GM12878 (cell line): ENCODE results near the gene SERINC5. TPM values are rescaled to one million over a fixed set of nuclear protein-coding genes. Genes with fewer than 3 reads are reported as not detected.

Experiments used
- ATAC-seq: fragments of 200-7000 bp; cut with Tn5 transposase; 3 replicates; pipeline ENCODE4 v1.9.1; 2020; ENCODE audit warnings: mild to moderate bottlenecking, moderate library complexity
- BruUV-seq: library from RNA; stranded (reverse); fragments of 400-500 nt; replicated peaks from 2 replicates; lab custom pipeline; 2021; lab: Mats Ljungman, UMichigan
- CTCF ChIA-PET: fragments of 300-600 bp; sonication (Branson Sonifier 250); formaldehyde crosslinking; extraction: SDS; loops from one replicate; lab custom pipeline; 2021; ENCODE audit warnings: inconsistent platforms; lab: Yijun Ruan, JAX
- POLR2A ChIA-PET: fragments of 350-600 bp; formaldehyde crosslinking; extraction: SDS; loops from one replicate; lab custom pipeline; 2021; ENCODE audit warnings: inconsistent platforms; lab: Charles Lee
- RAD21 ChIA-PET: fragments of 300-600 bp; sonication (Branson Sonifier 250); formaldehyde crosslinking; loops from one replicate; lab custom pipeline; 2023; ENCODE audit warnings: antibody characterized with exemption; ENCODE audit not compliant: unreplicated experiment; lab: Charles Lee
- SMC1A ChIA-PET: fragments of 300-600 bp; sonication (Branson Sonifier 250); formaldehyde crosslinking; loops from one replicate; lab custom pipeline; 2023; ENCODE audit not compliant: unreplicated experiment, uncharacterized antibody; lab: Charles Lee
- DNase-seq: peaks from one replicate; pipeline ENCODE4 v3.0.0-alpha.2; 2011; ENCODE audit warnings: low read depth, low spot score
- FAIRE-seq: peaks from 3 replicates; lab custom pipeline; 2011; peaks lifted over from hg19 to GRCh38; lab: Jason Lieb, UNC
- H2AFZ ChIP-seq: 2 replicates; pipeline ENCODE4 v1.6.0; 2011; ENCODE audit warnings: low read depth, low read length, control low read depth; ENCODE audit not compliant: control insufficient read depth
- H3K27ac ChIP-seq: 2 replicates; pipeline ENCODE4 v1.5.1; 2011; ENCODE audit warnings: control low read depth; ENCODE audit not compliant: control insufficient read depth, insufficient read depth
- H3K27me3 ChIP-seq, 2 experiments: replicated peaks in 1 of 2; 2 replicates each; pipeline versions ENCODE4 v1.6.0 to v1.6.1; 2011; ENCODE audit warnings: low read length in 1 of 2; ENCODE audit not compliant: control insufficient read depth in 2 of 2, insufficient read depth in 2 of 2
- H3K36me3 ChIP-seq, 2 experiments: 2 replicates each; pipeline ENCODE4 v1.5.1; 2011; ENCODE audit warnings: low read length in 1 of 2; ENCODE audit not compliant: control insufficient read depth in 2 of 2, insufficient read depth in 2 of 2
- H3K4me1 ChIP-seq: 2 replicates; pipeline ENCODE4 v1.6.1; 2011; ENCODE audit warnings: mild to moderate bottlenecking, low read length, moderate library complexity, mixed read lengths; ENCODE audit not compliant: control insufficient read depth, insufficient read depth
- H3K4me2 ChIP-seq: 2 replicates; pipeline ENCODE4 v1.6.0; 2011; ENCODE audit warnings: control low read depth; ENCODE audit not compliant: control insufficient read depth, insufficient read depth
- H3K4me3 ChIP-seq: fragments of 200-600 bp; sonication (generic); 2 replicates; pipeline ENCODE4 v1.5.1; 2016
- H3K79me2 ChIP-seq: 2 replicates; pipeline ENCODE4 v1.6.0; 2011; ENCODE audit warnings: low read length; ENCODE audit not compliant: control insufficient read depth, insufficient read depth
- H3K9ac ChIP-seq: 2 replicates; pipeline ENCODE4 v1.8.0; 2011; ENCODE audit warnings: low read length, control low read depth, mixed read lengths; ENCODE audit not compliant: control insufficient read depth, insufficient read depth
- H3K9me3 ChIP-seq: replicated peaks from 3 replicates; pipeline ENCODE4 v1.5.1; 2011; ENCODE audit warnings: mild to moderate bottlenecking, low read length; ENCODE audit not compliant: control insufficient read depth, insufficient read depth
- H4K20me1 ChIP-seq: 2 replicates; pipeline ENCODE4 v1.6.0; 2011; ENCODE audit not compliant: control insufficient read depth, insufficient read depth
- BCL3 ChIP-seq: IDR thresholded peaks from 2 replicates; pipeline ENCODE4 v1.6.1; 2011; ENCODE audit warnings: borderline replicate concordance, low read depth, mild to moderate bottlenecking, moderate library complexity, low read length; ENCODE audit not compliant: insufficient read depth, poor library complexity, severe bottlenecking
- FOS ChIP-seq: IDR thresholded peaks from 3 replicates; pipeline ENCODE4 v1.6.1; 2011; ENCODE audit warnings: borderline replicate concordance; ENCODE audit not compliant: insufficient read length; ENCODE audit errors: extremely low read depth
- GATAD2B ChIP-seq: fragments of 450-650 bp; conservative IDR thresholded peaks from 2 replicates; pipeline ENCODE4 v1.6.1; 2017; ENCODE audit warnings: low read depth, mild to moderate bottlenecking, moderate library complexity
- HDAC6 ChIP-seq: fragments of 200-600 bp; sonication (generic); IDR thresholded peaks from one replicate; pipeline ENCODE4 v1.8.0; 2017; ENCODE audit warnings: antibody characterized with exemption; ENCODE audit not compliant: unreplicated experiment
- NBN ChIP-seq: fragments of 450-650 bp; IDR thresholded peaks from 2 replicates; pipeline ENCODE4 v1.6.1; 2016
- SIX5 ChIP-seq: IDR thresholded peaks from 2 replicates; pipeline ENCODE4 v1.6.1; 2011; ENCODE audit warnings: mild to moderate bottlenecking, low read depth, low read length, moderate library complexity; ENCODE audit not compliant: severe bottlenecking
- SREBF1 ChIP-seq: IDR thresholded peaks from 2 replicates; pipeline ENCODE4 v1.6.1; 2012; ENCODE audit warnings: mild to moderate bottlenecking, low read length
- SRF ChIP-seq, 2 experiments: IDR thresholded peaks; 2 replicates each; pipeline ENCODE4 v1.6.1; 2011; ENCODE audit warnings: low read depth in 2 of 2, low read length in 2 of 2, mild to moderate bottlenecking in 1 of 2, moderate library complexity in 1 of 2
- TCF7 ChIP-seq: IDR thresholded peaks from 2 replicates; pipeline ENCODE4 v1.6.1; 2014; ENCODE audit warnings: antibody characterized with exemption, borderline replicate concordance
- WGBS: methylation state at CpG from one replicate; pipeline ENCODE4 v1.1.6; 2016; ENCODE audit warnings: low lambda C conversion rate; ENCODE audit not compliant: insufficient replicate concordance, insufficient coverage; ENCODE audit errors: missing lambda C conversion rate; 5-methylcytosine and 5-hydroxymethylcytosine counted together
- in situ Hi-C: fragments of 300-500 bp; cut with MboI; formaldehyde crosslinking; loops from 9 replicates; pipeline ENCODE4 v1.14.3; 2018; ENCODE audit warnings: mixed read lengths
- intact Hi-C: fragments of 100-400 bp; cut with micrococcal nuclease; formaldehyde crosslinking; loops from one replicate; pipeline ENCODE4 v1.14.2; 2022; ENCODE audit not compliant: unreplicated experiment
- polyA plus RNA-seq, 11 experiments: library from polyadenylated mRNA; depleted of rRNA in 4 of 11; unstranded in 6 of 11; stranded (reverse) in 5 of 11; fragments of >200 nt; fragmentation: Nextera tagmentation in 4 of 11; fragmentation: Illumina TruSeq in 1 of 11; extraction: Ambion mirVana in 4 of 11; extraction: Trizol in 1 of 11; gene quantifications; 1 replicate in 1 of 11; 2 replicates in 10 of 11; pipeline versions ENCODE4 v1.2.1 to v1.2.3, GENCODE V29; 2011 to 2016; ENCODE audit warnings: inconsistent platforms in 2 of 11, missing spikeins in 2 of 11, low read depth in 1 of 11
- total RNA-seq, 4 experiments: library from RNA; depleted of rRNA in 3 of 4; stranded (reverse); fragments of >200 nt in 3 of 4; fragmentation: Illumina TruSeq in 1 of 4; extraction: Trizol in 1 of 4; gene quantifications; 2 replicates each; pipeline versions ENCODE4 v1.2.1 to v1.2.3, GENCODE V29; 2013 to 2021

SERINC5 gene
- total and polyA plus RNA-seq, 10 of the 15 experiments (the other 5 are each of a cell fraction or from before 2014, with no cell fraction given), result 0.66 to 7.0 (median 2.8) TPM

GRCh38 chr5:80296121-80296520, 40.3 kb upstream of the SERINC5 start:
- intact Hi-C loops (no loop called here), in situ Hi-C loops (loop anchor here (5.0 kb wide), 1 partner anchor 204 kb away; no protein-coding TSS in a partner anchor)
- RAD21 ChIA-PET, result no interaction called here
- Histone ChIP-seq H3K79me2 (no peaks in the 10 kb centered on the region), H2AFZ (no peak overlapping the region)
- no peak for TF ChIP-seq FOS
- no peak for TF ChIP-seq NBN
- TF ChIP-seq BCL3, result no peak
- no peak for TF ChIP-seq SREBF1
- no peak for TF ChIP-seq SRF (IDR thresholded peaks at IDR 0.05; ENCODE audit: low read depth in 2 of 2, low read length in 2 of 2)
- no peak for TF ChIP-seq HDAC6
- TF ChIP-seq SIX5, result no peak
- TF ChIP-seq GATAD2B, result no peak
- TF ChIP-seq TCF7, result no peak
- TF ChIP-seq, all 136 proteins: peak for 0
- no peak overlapping the region for H3K4me2 ChIP-seq
- H3K27me3 ChIP-seq, result no peaks in the 10 kb centered on the region
- ChIA-PET SMC1A (no interaction called here), CTCF (no interaction called here), POLR2A (no interaction called here)
- BruUV-seq, result no TSS peak
- FAIRE-seq, result no peak
- H3K36me3 ChIP-seq, result no peaks in the 10 kb centered on the region
- no peak overlapping the region for H3K9ac ChIP-seq
- H3K4me1 ChIP-seq, result no peaks in the 10 kb centered on the region
- 0% methylated on average over 3 of the region's 6 CpGs for WGBS
- no peaks in the 10 kb centered on the region for H4K20me1 ChIP-seq
- no peak for DNase-seq
- no peak for ATAC-seq
- no peaks in the 10 kb centered on the region for H3K9me3 ChIP-seq
- no peak overlapping the region for H3K27ac ChIP-seq
- no peak overlapping the region for H3K4me3 ChIP-seq
